HG02884 (cell line): ENCODE results near the gene UBXN1.
A peak's percentile ranks its signal among the peaks of the same experiment; 100 is the strongest.
"Not testable (repeated sequence)": the region's sequence is repeated elsewhere in the genome, so short reads cannot be mapped to it uniquely, and the experiment has no call there.

Experiments used
- ATAC-seq: cut with Tn5 transposase; IDR thresholded peaks from one replicate; pipeline ENCODE4 v1.9.1; 2021; ENCODE audit warnings: mild to moderate bottlenecking, moderate library complexity; ENCODE audit not compliant: unreplicated experiment

The UBXN1 gene

DNA sequence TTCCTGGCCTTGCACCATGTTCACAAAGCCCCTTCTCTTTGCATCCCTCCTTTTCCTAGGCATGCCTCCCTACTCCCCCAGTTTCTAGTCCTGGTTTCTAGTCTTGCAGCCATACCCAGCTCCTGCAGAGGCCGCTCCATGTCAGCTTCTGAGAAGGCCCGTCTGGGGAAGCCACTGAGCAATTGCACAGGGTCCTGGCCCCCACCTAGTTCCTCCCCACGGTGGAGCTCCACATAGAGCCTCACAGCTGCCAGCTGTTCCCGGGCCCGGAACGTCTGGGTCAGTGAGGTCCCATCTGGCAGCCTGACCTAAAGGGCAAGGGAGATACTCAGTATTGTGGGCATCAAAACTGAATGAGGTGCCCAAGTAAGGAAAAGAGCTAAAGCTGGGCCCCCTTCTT, 2.2 kb downstream of the UBXN1 start:
- no peak for ATAC-seq

DNA sequence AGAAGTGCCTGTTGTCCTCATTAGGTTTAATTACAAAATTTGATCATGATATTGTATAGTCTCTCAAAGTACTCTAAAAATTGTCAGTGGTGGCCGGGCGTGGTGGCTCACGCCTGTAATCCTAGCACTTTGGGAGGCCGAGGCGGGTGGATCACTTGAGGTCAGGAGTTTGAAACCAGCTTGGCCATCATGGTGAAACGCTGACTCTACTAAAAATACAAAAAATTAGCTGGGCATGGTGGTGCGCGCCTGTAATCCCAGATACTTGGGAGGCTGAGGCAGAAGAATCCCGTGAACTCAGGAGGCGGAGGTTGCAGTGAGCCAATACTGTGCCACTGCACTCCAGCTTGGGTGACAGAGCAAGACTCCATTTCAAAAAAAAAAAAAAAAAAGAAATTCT, 3.5 kb downstream of the UBXN1 start:
- ATAC-seq: not testable (repeated sequence)

DNA sequence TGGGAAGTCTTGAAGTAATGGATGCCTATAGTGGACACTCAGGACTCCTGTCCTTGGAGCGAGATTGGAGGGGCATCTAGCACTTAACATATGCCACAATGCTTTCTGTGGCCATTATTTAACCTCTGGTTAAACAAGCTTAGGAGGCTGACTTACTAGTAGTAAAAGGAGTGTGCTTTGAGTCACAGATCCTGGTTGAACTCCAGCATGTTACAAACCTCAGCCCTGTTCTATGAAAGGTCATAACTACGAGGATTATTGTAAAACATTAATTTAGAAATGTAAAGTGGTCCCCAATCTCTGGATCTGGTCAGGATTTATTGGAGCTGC, 5.7 kb downstream of the UBXN1 start:
- ATAC-seq: no peak

DNA sequence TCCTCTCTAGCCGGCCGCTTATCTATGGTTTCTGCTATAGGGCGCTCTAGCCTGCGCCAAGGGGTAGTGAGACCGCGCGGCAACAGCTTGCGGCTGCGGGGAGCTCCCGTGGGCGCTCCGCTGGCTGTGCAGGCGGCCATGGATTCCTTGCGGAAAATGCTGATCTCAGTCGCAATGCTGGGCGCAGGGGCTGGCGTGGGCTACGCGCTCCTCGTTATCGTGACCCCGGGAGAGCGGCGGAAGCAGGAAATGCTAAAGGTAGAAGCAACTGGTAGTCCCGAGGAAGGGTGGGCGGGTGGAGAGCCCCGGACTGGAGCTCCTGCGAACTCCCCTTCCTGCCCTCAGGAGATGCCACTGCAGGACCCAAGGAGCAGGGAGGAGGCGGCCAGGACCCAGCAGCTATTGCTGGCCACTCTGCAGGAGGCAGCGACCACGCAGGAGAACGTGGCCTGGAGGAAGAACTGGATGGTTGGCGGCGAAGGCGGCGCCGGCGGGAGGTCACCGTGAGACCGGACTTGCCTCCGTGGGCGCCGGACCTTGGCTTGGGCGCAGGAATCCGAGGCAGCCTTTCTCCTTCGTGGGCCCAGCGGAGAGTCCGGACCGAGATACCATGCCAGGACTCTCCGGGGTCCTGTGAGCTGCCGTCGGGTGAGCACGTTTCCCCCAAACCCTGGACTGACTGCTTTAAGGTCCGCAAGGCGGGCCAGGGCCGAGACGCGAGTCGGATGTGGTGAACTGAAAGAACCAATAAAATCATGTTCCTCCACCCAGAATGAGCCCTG, 7.1 kb downstream of the UBXN1 start, which contains the start of the genes LBHD1 and UQCC3:
LBHD1 (minus strand) TSS at position 660 of the 782 bp plus-strand sequence. CDS start 2,236 bp downstream, outside the sequence.
UQCC3 (plus strand) TSS at position 66 of the 782 bp plus-strand sequence; CDS start at position 139, 73 bp downstream.
- ATAC-seq: peak; percentile 59

DNA sequence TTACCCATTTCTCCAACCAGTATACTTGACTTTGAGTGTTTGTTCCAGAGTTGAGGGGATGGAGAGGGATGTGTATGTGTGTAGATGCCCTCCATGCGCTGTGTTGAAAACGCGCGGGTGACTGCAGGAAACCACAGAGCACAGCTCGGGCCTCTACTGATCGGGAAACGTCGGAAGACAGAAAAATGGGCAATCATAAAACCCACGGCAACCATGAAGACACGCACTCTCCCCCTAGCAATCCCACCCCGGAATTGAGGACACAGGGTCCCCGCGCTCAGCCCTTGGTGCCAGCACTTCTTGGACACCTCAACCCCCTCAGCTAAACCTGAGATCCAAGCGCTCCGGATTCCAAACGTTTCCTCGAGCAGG, 7.7 kb downstream of the UBXN1 start:
- no peak for ATAC-seq

DNA sequence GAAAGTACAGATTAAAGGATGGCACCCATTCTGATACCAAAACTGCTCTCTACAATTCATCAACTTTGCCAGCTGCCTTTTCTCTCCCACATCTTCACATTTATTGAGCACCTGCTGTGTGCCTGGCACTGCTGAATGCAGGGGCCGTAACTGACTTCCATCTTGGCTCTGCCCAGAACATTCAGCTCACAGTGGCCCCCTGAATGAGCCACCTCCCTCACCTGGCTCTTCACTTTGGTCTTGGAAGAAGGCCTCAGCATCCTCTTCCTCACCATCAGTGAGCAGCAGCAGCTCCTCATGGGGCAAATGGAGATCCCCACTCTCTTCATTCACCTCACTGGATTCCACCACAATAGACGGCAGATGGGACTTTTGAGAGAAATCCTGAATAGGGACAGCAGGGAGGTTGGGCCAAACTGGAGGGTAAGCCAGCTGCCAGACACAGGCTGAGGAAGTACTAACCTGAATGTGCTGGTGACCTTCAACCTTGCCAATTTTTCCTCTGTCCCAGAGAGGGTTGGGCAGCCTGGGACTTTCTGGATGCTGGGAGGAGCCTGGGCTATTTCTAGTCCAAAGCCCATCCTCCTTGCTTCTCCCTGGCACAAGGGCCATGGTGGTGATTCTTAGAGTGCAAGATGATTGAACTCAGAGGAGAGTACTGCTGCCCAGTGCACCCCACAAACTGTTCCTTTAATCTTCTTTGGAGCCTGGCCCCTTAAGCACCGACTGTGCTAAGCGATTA, 9.3 kb downstream of the UBXN1 start:
- ATAC-seq: no peak

DNA sequence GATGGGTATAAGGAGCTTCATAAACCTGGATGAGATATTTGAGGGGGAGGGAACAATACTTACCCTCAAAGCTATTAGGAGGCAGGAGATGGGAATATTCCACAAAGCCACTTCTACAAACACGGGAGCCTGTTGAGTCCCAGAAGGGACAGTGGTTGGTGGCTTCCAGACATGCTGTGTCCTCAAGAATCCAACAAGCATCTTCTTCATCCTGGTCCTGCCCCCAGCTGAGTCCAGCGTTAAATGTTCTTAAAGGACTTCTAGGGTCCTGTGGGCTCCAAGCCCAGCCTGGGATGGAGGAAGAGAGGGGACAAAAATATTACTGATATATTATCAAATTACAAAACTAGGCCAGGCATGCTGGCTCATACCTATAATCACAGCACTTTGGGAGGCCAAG, 11.4 kb downstream of the UBXN1 start:
- no peak for ATAC-seq

DNA sequence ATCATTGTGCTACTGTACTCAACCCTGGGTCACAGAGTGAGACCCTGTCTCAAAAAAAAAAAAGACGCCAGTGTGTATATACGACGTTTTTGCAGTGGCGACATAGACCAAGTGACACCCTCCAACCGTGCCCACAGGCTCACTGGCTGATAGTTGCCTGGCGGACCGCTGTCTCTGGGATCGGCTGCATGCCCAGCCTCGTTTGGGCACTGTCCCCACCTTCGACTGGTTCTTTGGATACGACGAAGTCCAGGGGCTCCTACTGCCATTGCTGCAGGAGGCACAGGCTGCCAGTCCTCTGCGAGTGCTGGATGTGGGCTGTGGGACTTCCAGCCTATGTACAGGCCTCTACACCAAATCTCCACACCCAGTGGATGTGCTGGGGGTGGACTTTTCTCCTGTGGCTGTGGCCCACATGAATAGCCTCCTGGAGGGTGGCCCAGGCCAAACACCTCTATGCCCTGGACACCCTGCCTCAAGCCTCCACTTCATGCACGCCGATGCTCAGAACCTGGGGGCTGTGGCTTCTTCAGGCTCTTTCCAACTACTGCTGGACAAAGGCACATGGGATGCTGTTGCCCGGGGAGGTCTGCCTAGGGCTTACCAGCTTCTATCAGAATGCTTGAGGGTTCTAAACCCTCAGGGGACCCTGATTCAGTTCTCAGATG, 12.5 kb downstream of the UBXN1 start:
- ATAC-seq: no peak

DNA sequence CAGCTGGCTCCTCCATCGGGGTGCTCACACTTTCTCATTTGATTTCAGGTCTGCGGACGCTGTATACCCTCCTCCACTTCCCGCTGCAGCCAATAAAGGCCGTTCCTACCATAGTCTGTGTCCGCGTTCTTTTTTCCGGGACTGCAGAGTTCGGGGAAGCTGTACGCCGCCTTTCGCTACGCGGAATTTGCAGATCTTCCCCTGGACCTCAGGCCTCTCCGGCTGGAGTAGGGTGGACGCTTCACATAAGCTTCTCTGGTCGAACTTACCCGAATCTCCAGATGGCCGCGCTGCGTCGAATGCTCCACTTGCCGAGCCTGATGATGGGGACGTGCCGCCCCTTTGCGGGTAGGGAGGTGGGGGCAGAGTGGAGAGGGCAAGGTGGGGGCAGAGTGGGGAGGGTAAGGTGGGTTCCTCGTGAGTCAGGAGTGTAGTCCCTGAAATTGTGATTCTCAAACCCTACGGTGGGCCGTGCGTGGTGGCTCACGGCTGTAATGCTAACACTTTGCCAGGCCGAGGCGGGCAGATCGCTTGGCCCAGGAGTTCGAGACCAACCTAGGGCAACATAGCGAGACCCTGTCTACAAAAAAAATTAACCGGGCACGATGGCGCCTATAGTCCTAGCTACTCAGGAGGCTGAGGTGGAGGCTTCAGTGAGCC, 13.1 kb downstream of the UBXN1 start:
- peak; percentile 14 for ATAC-seq

DNA sequence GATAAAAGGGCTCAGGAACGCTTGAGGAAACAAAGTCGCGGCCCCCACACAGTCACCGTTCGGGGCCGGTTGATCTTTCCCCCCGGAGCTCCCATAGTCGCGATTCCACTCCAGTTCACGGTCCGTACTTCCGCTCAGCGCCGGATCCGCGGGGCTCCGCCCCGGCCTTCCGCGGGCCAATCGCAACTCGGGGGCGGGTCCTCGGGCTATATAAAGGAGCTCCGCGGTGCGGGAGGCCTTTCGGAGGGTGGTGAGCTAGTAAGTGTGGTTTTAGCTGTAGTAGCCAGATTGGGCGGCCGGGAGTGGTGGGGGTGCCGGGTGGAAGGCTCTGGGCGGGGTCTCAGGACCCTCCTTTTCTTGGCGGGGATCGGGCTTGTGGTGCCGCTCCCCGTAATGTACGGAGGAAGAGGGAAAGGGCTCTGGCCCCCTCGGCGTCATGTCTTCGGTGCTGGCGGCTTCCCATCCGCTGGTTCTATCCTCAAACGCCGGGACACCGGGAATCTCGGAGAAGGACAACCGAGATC, 13.7 kb downstream of the UBXN1 start, which contains the start of the genes C11orf98 and CSKMT:
C11orf98 (minus strand) TSS at position 136 of the 524 bp plus-strand sequence; CDS start at position 95, 41 bp downstream.
CSKMT (plus strand) TSS at position 238 of the 524 bp plus-strand sequence. CDS start 568 bp downstream, outside the sequence.
- peak; percentile 74 for ATAC-seq

DNA sequence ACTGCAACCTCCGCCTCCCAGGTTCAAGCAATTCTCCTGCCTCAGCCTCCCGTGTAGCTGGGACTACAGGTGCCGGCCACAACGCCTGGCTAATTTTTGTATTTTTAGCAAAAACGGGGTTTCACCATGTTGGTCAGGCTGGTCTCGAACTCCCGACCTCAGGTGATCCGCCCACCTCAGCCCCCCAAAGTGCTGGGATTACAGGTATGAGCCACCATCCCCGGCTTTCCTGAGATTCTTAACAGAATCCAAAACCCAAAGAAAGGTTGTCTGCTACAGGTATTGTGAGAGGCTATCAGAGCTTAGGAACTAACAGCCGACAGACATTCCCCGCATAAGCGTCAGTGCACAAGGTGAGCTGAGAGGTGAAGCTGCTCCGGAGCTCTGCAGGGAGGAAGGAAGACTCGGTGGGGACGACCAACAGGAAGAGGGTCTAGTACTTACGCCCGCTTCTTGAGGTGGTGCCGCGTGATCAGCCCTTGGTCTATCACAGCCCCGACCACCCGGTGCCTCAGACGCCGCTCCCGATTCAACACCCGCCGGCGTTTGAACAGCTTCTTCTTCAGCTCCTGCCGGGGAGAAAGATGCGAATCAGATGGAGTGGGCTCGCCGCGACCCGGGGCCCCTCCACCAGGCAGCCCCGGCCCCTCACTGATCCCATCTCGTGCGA, 14.3 kb downstream of the UBXN1 start:
- peak; percentile 22 for ATAC-seq

DNA sequence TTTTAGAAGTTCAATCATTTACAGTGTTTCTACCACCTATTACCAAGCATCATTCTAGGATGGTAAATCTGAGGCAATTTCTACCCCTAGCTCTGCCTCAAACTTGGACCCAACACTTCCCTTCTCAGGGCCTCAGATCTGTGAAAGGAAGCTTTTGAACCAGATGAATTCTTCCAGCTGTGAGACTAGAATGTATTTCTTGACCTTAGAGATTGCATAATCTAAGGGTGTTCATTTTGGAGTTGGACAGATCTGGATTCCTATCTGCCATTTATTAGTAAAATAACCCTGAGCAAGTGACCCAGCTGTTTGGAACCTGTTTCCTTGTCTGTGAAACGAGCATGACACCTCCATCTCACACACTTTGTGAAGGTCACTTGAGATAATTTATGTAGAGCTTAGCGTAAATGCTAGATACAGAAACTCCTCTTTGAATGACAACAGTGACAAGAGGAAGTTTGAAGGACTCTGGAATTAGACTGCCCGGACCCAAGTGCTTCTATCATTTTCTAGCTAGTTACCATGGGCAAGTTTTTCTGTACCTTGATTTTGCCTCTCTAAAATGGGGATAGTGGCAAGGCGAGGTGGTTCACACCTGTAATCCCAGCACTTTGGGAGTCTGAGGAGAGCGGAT, 22.0 kb downstream of the UBXN1 start:
- ATAC-seq: no peak

DNA sequence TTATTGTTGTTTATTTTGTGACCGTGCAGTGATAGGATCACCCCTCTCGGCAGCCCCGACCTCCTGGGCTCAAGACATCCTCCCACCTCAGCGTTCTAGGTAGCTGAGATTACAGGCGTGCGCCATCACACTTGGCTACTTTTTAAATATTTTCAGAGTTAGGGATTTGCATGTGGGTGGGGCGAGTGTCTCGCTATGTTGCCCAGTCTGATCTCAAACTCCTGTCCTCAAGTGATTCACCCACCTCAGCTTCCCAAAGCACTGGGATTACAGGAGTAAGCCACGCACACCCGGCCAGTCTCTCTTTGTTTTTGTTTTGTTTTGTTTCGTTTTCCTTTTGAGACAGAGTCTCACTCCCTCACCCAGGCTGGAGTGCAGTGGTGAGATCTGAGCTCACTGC, 24.6 kb downstream of the UBXN1 start:
- ATAC-seq: no peak

DNA sequence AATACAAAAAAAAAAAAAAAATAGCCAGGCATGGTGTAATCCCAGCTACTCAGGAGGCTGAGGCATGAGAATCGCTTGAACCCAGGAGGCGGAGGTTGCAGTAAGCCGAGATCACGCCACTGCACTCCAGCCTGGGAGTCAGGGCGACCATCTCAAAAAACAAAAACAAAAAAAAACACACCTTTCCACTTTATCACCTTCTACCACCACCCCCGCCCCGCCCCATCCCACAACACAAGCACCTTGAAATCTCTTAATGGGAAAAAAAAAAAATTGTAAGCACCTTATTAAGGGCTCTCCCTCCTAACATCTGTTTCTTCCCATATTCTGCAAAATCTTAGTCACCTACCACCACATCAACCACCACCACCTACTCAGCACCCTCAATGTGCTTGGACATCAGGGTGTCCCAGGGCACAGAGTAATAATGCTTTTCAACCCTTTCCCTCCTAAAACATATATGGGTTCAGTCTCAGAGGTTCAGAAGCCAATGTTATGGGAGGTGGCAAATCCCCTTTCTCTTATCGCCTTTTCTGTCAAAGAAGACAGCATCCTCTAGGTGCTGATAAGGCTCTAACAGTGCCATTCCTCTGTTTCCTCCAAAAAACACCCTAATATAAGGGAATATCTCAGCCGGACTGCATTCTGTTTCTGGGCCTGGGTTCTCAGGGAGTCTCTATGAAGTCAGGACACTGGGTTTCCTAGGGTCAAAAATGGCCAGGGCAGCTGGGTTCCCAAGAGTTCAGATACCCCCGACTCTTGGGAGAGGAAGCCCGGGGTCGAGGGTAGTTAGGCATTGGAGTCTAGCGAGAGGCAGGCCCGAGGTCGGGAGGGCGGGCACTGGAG, 26.5 kb downstream of the UBXN1 start:
- no peak for ATAC-seq

DNA sequence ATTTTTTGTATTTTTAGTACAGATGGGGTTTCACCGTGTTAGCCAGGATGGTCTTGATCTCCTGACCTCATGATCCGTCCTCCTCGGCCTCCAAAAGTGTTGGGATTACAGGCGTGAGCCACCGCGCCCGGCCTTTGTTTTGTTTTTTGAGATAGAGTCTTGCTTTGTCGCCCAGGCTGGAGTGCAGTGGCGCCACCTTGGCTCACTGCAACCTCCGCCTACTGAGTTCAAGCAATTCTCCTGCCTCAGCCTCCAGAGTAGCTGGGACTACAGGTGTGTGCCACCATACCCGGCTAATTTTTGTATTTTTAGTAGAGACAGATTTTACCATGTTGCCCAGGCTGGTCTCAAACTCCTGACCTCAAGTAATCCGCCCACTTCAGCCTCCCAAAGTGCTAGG, 28.6 kb downstream of the UBXN1 start:
- not testable (repeated sequence) for ATAC-seq

DNA sequence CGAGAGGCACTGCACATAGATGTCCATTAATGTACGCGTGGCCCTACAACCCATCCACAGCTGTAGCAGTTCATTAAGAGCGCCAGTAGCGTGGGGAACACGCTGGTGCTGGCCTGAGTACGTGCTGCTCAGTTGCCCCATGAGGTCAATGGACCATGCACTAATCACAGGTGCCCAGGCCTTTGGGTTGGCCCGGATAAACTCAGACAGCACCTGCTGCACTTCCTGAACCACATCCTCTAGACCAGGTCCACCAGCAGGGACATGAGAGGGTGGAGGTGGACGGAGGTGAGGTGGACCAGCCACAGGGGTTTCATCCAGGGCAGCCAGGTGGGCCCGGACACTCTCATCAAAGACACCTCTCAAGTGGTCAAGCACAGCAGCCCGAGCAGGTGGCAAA, 29.4 kb downstream of the UBXN1 start:
- ATAC-seq: no peak

DNA sequence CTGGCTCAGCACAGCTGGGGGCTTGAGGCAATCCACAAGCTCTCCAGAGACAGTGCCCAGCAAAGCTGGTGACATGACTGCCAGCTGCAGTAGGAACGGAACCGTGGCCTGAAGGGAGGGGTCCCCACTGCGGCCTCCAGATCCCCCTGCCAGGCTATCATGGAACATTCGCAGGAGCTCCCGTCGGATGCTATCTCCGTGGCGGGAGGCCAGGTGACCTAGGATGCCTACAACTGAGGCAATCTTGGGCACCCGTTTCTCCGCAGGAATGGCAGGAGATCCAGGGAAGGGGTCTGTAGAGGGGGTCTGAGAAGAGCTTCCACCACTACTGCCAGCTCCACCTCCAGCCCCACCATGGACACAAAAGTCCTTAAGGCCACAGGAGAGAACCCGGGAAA, 29.9 kb downstream of the UBXN1 start:
- ATAC-seq: no peak

DNA sequence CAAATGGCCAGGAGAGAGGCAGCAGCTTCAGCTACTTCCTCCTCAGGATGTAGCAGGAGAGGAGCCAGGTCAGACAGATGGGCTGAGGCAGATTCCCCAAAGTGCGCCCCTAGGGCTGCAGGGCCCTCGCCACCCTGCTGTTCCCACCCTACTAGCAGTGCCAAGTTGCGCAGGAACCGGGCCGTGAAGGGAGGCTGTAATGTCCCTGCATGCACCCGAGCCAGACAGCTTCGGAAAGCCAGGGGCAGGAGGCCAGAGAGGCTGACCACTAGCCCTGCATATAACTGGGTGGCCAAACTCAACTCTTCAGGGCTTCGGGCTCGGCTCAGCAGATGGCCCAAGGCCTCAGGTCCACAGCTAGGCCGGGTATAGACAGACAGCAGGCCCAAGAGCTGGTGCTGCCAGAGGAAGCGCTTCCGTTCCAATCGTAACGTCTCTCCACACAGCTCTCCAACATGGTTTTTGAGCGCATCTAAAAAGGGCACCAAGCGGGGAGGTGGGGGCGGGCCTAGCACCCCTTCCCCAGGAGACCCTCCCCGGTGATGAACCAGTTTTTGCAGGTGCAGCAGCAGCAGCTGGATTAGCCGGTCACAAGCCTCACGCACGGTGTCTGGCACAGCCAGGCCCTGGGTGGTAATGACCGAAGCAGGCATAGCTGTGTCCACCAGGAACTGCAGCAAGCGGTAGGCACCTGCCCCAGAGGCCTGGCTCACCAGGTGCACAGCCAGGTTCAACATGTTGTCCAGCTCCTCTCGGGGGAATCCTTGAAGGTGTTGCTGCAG, 30.5 kb downstream of the UBXN1 start:
- ATAC-seq: no peak
